Measurements from ENCODE around the gene OR52E6. TPM values are rescaled to one million over a fixed set of nuclear protein-coding genes. Genes with fewer than 3 reads are reported as not detected.

Gene OR52E6
- total RNA-seq, 1 donor from 2014 or later, result not detected

DNA sequence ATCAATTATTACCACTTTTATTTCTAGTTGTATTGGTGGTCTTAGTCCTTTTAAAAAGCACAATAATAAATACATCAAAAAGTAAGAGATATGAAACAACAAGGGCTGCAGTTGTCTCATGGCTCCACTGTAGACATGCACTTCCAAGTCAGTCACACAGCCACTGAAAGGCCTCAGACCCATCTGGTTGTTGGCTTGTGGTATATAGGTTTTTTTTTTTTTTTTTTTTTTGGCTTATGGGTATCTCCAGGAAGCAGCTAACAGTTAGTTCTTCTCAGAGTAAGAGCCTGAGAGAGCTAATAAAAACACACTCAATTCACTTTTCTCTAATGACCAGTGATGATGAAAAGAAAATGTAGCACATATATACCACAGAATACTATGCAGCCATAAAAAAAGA, 6.0 kb upstream of the OR52E6 start:
- no peak for DNase-seq (ENCODE audit: low spot score)
- Mint-ChIP-seq H3K36me3 (ENCODE audit: low read depth, unreplicated experiment) (no peaks in the 10 kb centered on the region), H3K9me3 (ENCODE audit: unreplicated experiment) (no peaks in the 10 kb centered on the region), H3K4me1 (ENCODE audit: unreplicated experiment) (no peaks in the 10 kb centered on the region), H3K27me3 (ENCODE audit: unreplicated experiment) (no peaks in the 10 kb centered on the region), H3K27ac (ENCODE audit: unreplicated experiment) (no peak overlapping the region), H3K4me3 (ENCODE audit: unreplicated experiment) (no peak overlapping the region)
- TF ChIP-seq, protein P1, sequence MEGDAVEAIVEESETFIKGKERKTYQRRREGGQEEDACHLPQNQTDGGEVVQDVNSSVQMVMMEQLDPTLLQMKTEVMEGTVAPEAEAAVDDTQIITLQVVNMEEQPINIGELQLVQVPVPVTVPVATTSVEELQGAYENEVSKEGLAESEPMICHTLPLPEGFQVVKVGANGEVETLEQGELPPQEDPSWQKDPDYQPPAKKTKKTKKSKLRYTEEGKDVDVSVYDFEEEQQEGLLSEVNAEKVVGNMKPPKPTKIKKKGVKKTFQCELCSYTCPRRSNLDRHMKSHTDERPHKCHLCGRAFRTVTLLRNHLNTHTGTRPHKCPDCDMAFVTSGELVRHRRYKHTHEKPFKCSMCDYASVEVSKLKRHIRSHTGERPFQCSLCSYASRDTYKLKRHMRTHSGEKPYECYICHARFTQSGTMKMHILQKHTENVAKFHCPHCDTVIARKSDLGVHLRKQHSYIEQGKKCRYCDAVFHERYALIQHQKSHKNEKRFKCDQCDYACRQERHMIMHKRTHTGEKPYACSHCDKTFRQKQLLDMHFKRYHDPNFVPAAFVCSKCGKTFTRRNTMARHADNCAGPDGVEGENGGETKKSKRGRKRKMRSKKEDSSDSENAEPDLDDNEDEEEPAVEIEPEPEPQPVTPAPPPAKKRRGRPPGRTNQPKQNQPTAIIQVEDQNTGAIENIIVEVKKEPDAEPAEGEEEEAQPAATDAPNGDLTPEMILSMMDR (IDR thresholded peaks at IDR 0.05; ENCODE audit: unreplicated experiment), result no peak

DNA sequence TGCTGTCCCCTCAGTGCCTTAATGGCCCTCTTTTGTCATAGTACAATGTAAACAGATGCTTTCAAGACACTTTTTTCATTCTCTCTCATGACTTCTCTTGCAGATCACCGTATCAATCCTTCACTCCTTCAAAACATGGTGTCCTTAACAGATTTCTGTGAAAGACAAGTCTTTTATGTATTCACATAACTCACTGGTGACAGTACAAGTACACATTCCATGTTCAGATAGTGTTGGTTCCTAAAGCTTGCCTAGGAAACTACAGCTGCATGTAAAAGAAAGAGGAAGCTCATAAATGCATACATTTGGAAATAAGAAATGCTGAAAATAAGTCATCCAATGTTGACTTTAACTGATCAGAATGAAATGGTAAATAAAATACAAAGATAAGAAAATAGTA, 5.0 kb upstream of the OR52E6 start:
- Mint-ChIP-seq H3K9me3 (ENCODE audit: unreplicated experiment) (no peaks in the 10 kb centered on the region), H3K36me3 (ENCODE audit: low read depth, unreplicated experiment) (no peaks in the 10 kb centered on the region), H3K27ac (ENCODE audit: unreplicated experiment) (no peak overlapping the region), H3K4me1 (ENCODE audit: unreplicated experiment) (no peaks in the 10 kb centered on the region), H3K4me3 (ENCODE audit: unreplicated experiment) (no peak overlapping the region), H3K27me3 (ENCODE audit: unreplicated experiment) (no peaks in the 10 kb centered on the region)
- TF ChIP-seq, protein P1 (IDR thresholded peaks at IDR 0.05; ENCODE audit: unreplicated experiment), result no peak
- DNase-seq (ENCODE audit: low spot score), result no peak

DNA sequence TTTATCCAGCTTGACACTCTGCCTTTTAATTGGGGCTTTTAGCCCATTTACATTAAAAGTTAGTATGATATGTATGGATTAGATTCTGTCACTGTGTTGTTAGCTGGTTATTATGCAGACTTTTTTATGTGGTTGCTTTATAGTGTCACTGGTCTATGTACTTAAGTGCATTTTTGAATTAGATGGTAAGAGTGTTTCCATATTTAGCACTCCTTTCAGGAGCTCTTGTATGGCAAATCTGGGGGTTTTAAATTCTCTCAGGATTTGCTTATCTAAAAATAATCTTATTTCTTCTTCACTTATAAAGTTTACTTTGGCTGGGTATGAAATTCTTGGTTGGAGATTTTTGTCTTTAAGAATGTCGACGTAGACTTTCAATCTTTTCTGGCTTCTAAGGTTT, 4.0 kb downstream of the OR52E6 start:
- TF ChIP-seq, protein P1 (IDR thresholded peaks at IDR 0.05; ENCODE audit: unreplicated experiment), result no peak
- no peaks in the 10 kb centered on the region for H3K4me1 Mint-ChIP-seq (ENCODE audit: unreplicated experiment)
- H3K27ac Mint-ChIP-seq (ENCODE audit: unreplicated experiment), result no peak overlapping the region
- peaks cover 2% of the 10 kb centered on the region for H3K27me3 Mint-ChIP-seq (ENCODE audit: unreplicated experiment)
- no peaks in the 10 kb centered on the region for H3K9me3 Mint-ChIP-seq (ENCODE audit: unreplicated experiment)
- DNase-seq (ENCODE audit: low spot score), result no peak
- no peak overlapping the region for H3K4me3 Mint-ChIP-seq (ENCODE audit: unreplicated experiment)
- no peaks in the 10 kb centered on the region for H3K36me3 Mint-ChIP-seq (ENCODE audit: low read depth, unreplicated experiment)

DNA sequence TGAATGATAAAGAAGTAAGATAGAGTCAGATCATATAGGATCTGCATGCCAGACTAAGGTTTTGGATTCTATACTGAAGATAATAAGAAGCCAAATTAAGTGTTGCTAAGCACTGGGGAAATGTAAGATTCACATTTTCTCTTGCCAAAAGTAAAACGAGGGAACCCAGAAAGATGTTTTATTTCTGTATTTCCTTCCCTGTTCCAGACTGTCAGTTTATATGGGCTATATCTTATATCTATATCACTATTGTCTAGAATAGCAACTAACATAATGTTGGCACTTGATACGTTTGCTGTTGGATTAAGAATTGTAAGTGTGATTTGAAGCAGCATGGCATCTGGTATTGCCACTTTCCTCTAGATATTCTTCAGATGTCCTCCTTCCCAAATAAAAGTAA, 8.3 kb downstream of the OR52E6 start:
- Mint-ChIP-seq H3K9me3 (ENCODE audit: unreplicated experiment) (no peaks in the 10 kb centered on the region), H3K27ac (ENCODE audit: unreplicated experiment) (no peak overlapping the region), H3K4me3 (ENCODE audit: unreplicated experiment) (no peak overlapping the region), H3K27me3 (ENCODE audit: unreplicated experiment) (peaks cover 2% of the 10 kb centered on the region), H3K4me1 (ENCODE audit: unreplicated experiment) (no peaks in the 10 kb centered on the region), H3K36me3 (ENCODE audit: low read depth, unreplicated experiment) (no peaks in the 10 kb centered on the region)
- no peak for DNase-seq (ENCODE audit: low spot score)
- TF ChIP-seq, protein P1 (IDR thresholded peaks at IDR 0.05; ENCODE audit: unreplicated experiment), result no peak

DNA sequence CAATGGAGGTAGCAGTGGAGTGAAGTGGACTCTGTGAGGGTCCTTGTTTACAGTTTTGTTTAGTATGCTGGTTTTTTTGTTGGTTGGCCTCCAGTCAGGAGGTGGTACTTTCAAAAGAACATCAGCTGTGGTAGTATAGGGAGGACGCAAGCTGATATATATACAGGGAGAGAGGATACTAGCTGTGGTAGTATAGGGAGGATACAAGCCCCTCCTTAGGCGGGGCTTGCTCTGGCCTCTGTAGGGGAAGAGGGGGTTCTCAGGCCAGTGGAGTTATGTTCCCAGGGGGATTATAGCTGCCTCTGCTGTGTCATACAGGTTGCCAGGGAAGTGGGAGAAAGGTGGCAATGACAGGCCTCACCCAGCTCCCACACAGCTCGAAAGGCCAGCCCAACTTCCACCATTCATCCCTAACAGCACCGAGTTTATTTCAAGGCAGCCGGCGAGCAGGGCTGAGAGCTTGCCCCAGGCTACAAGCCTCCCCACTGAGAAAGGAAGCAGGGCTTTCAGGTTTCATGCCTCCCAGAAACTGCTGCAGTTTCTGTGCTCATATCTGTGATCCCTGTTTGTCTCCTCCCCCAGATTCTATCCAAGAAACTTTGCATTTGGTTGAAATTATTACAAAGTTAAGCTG, 10.4 kb downstream of the OR52E6 start:
- DNase-seq (ENCODE audit: low spot score), result no peak
- Mint-ChIP-seq H3K27me3 (ENCODE audit: unreplicated experiment) (peaks cover 2% of the 10 kb centered on the region), H3K9me3 (ENCODE audit: unreplicated experiment) (no peaks in the 10 kb centered on the region), H3K36me3 (ENCODE audit: low read depth, unreplicated experiment) (no peaks in the 10 kb centered on the region), H3K27ac (ENCODE audit: unreplicated experiment) (no peak overlapping the region), H3K4me3 (ENCODE audit: unreplicated experiment) (no peak overlapping the region), H3K4me1 (ENCODE audit: unreplicated experiment) (no peaks in the 10 kb centered on the region)
- TF ChIP-seq, protein P1 (IDR thresholded peaks at IDR 0.05; ENCODE audit: unreplicated experiment), result no peak

All from endothelial cell (in vitro differentiated cells).